Psoas muscle (tissue), 8 donors: Measurements from ENCODE around the gene SRM. TPM values are rescaled to one million over a fixed set of nuclear protein-coding genes. Genes with fewer than 3 reads are reported as not detected.
"Not testable (repeated sequence)": the region's sequence is repeated elsewhere in the genome, so short reads cannot be mapped to it uniquely, and the experiment has no call there.

Experiments
- ATAC-seq, 4 donors: fragments of 200-7000 bp; cut with Tn5 transposase; one replicate each; pipeline ENCODE4 v1.9.1; 2020; ENCODE audit warnings: moderate library complexity in 3 of 4, mild to moderate bottlenecking in 2 of 4
- DNase-seq, 2 donors: peaks; one replicate each; pipeline ENCODE4 v3.0.0-alpha.2; 2020
- H3K27ac ChIP-seq: fragments of 200-600 bp; one replicate; pipeline ENCODE4 v1.8.0; 2022
- H3K27me3 ChIP-seq, 3 donors: fragments of 200-600 bp in 1 of 3; one replicate each; pipeline versions ENCODE4 v1.6.1 to v1.8.0; 2013 to 2022; ENCODE audit warnings: low read length in 2 of 3, mild to moderate bottlenecking in 2 of 3, moderate library complexity in 1 of 3; ENCODE audit not compliant: insufficient read depth in 3 of 3
- H3K36me3 ChIP-seq, 2 donors: fragments of 200-600 bp in 1 of 2; one replicate each; pipeline versions ENCODE4 v1.6.1 to v1.8.0; 2013 to 2022; ENCODE audit warnings: low read depth in 1 of 2, mild to moderate bottlenecking in 1 of 2, moderate library complexity in 1 of 2; ENCODE audit not compliant: insufficient read depth in 1 of 2
- H3K4me1 ChIP-seq: fragments of 200-600 bp; one replicate; pipeline ENCODE4 v1.8.0; 2022
- H3K4me3 ChIP-seq: fragments of 200-600 bp; one replicate; pipeline ENCODE4 v1.8.0; 2022; ENCODE audit warnings: mild to moderate bottlenecking
- H3K9me3 ChIP-seq: fragments of 200-600 bp; one replicate; pipeline ENCODE4 v1.8.0; 2022
- CTCF ChIP-seq: fragments of 200-600 bp; IDR thresholded peaks from one replicate; pipeline ENCODE4 v1.8.0; 2022; ENCODE audit warnings: antibody characterized with exemption
- WGBS, 3 donors: extraction: QIAGEN DNeasy Blood & Tissue Kit; methylation state at CpG; one replicate each; pipeline versions ENCODE4 v1.1.6 to v1.1.7; 2013; 5-methylcytosine and 5-hydroxymethylcytosine counted together
- intact Hi-C, 2 donors: fragments of 100-400 bp; cut with DNase I; formaldehyde crosslinking; loops; one replicate each; pipeline versions ENCODE4 v1.11.0 to v1.14.2; 2022
- polyA plus RNA-seq, 3 donors: library from polyadenylated mRNA; stranded (reverse); fragments of 200-250 nt; gene quantifications; one replicate each; pipeline ENCODE4 v1.2.3, GENCODE V29; 2013
- total RNA-seq, 4 donors: library from RNA; stranded (reverse); fragmentation: NEBNext Ultra II Directional in 2 of 4; extraction: Animal tissue kit (Norgen Biotek cat#: 25700) in 2 of 4; gene quantifications; one replicate each; pipeline versions ENCODE4 v1.2.1 to v1.2.4, GENCODE V29; 2021 to 2023
- donor health status: healthy with polysubstance abuse.
- donor health status: DM: no; HTN: no; CAD: no; lungs with moderate emphysema.
- donor health status: Bipolar disorder and iron deficiency.
- donor health status: healthy.
- donor health status: DM: yes; HTN: yes; CAD: no.
- donor health status: DM: no; HTN: no; CAD: no.
- donor health status: DM: no; HTN: no; CAD: no.
- donor health status: DM: yes; HTN: yes; CAD: no.

Gene SRM
- total and polyA plus RNA-seq, 7 donors: 60.4 to 163 (median 79.3) TPM

GRCh38 chr1:11101347-11101746 lies 41.5 kb upstream of the SRM start:
- H3K4me3 ChIP-seq: no peak overlapping the region
- H3K36me3 ChIP-seq: peaks cover 2 to 32% of the 10 kb centered on the region in 2 donors
- H3K27ac ChIP-seq: no peak overlapping the region
- no peaks in the 10 kb centered on the region for H3K27me3 ChIP-seq
- DNase-seq (no peak), ATAC-seq (no peak)
- intact Hi-C loops: loop anchor here in 1 of 2 donors (5.0 kb wide), 1 partner anchor 51 kb away; no protein-coding TSS in a partner anchor
- no peaks in the 10 kb centered on the region for H3K9me3 ChIP-seq
- no peak for TF ChIP-seq CTCF
- WGBS, 3 donors: 85 to 91% (median 88%) methylated on average over 6 of the region's 6 CpGs
- H3K4me1 ChIP-seq: peaks cover 11% of the 10 kb centered on the region

GRCh38 chr1:11100806-11101205 lies 41.0 kb upstream of the SRM start:
- not testable (repeated sequence) for H3K9me3 ChIP-seq, H3K27me3 ChIP-seq, DNase-seq, ATAC-seq, H3K27ac ChIP-seq, H3K4me3 ChIP-seq
- intact Hi-C loops: loop anchor here in 1 of 2 donors (5.0 kb wide), 1 partner anchor 51 kb away; no protein-coding TSS in a partner anchor
- Histone ChIP-seq H3K36me3 (peaks cover 2 to 32% of the 10 kb centered on the region in 2 donors), H3K4me1 (peaks cover 11% of the 10 kb centered on the region)
- WGBS, 3 donors: 93 to 97% (median 95%) methylated on average over 17 of the region's 17 CpGs

- peaks cover 2 to 32% of the 10 kb centered on the region in 2 donors for H3K36me3 ChIP-seq
- no peak for TF ChIP-seq CTCF
- ATAC-seq: no peak
- intact Hi-C loops: loop anchor here in 1 of 2 donors (5.0 kb wide), 1 partner anchor 52 kb away; no protein-coding TSS in a partner anchor
- no peak for DNase-seq
- H3K27me3 ChIP-seq: no peaks in the 10 kb centered on the region
- WGBS, 3 donors: 63 to 71% (median 63%) methylated on average over 13 of the region's 13 CpGs
- peaks cover 11% of the 10 kb centered on the region for H3K4me1 ChIP-seq
- H3K27ac ChIP-seq: peak overlapping the region; percentile 82
- no peaks in the 10 kb centered on the region for H3K9me3 ChIP-seq
- peak overlapping the region; percentile 99 for H3K4me3 ChIP-seq
Measured at GRCh38 chr1:11100149-11100493, 40.3 kb upstream of the SRM start.

GRCh38 chr1:11099310-11100148 lies 39.7 kb upstream of the SRM start, which contains the start of gene EXOSC10:
EXOSC10 (minus strand) TSS chr1:11099869; CDS start chr1:11099831, 38 bp downstream.
- WGBS, 3 donors: 0 to 1% (median 1%) methylated on average over 78 of the region's 78 CpGs
- intact Hi-C loops: loop anchor here in 1 of 2 donors (5.0 kb wide), 1 partner anchor 53 kb away; no protein-coding TSS in a partner anchor
- no peak for TF ChIP-seq CTCF

GRCh38 chr1:11098931-11099309 lies 39.1 kb upstream of the SRM start:
- WGBS, 3 donors: 12 to 15% (median 13%) methylated on average over 5 of the region's 5 CpGs
- intact Hi-C loops: no loop called here
- H3K27ac ChIP-seq: peak overlapping the region; percentile 82
- H3K4me3 ChIP-seq: peak overlapping the region; percentile 99
- no peak for ATAC-seq
- no peak for DNase-seq
- no peaks in the 10 kb centered on the region for H3K9me3 ChIP-seq
- H3K36me3 ChIP-seq: peaks cover 2 to 41% of the 10 kb centered on the region in 2 donors
- H3K4me1 ChIP-seq: peaks cover 11% of the 10 kb centered on the region
- H3K27me3 ChIP-seq: no peaks in the 10 kb centered on the region
- no peak for TF ChIP-seq CTCF

More at GRCh38 chr1:11099310-11100148, 39.7 kb upstream of the SRM start, which contains the start of gene EXOSC10:
- Histone ChIP-seq H3K27ac (peak within 1 kb of the TSS; percentile 82), H3K4me3 (peak within 1 kb of the TSS; percentile 99), H3K27me3 (no peaks in the 10 kb centered on the region), H3K4me1 (peaks cover 11% of the 10 kb centered on the region), H3K9me3 (no peaks in the 10 kb centered on the region), H3K36me3 (peaks cover 2 to 35% of the 10 kb centered on the region in 2 donors)
- peak; percentile 94 to 97 for DNase-seq
- ATAC-seq: peak; percentile 97 to 100 (median 99)

- H3K36me3 ChIP-seq: peaks cover 19 to 80% of the 10 kb centered on the region in 2 donors
- DNase-seq, ATAC-seq, H3K4me1 ChIP-seq, H3K9me3 ChIP-seq, intact Hi-C loops, H3K27ac ChIP-seq, H3K27me3 ChIP-seq, H3K4me3 ChIP-seq: not testable (repeated sequence)
- 93 to 96% (median 95%) methylated on average over 1 to 2 of the region's 3 CpGs for WGBS, 3 donors
Measured at GRCh38 chr1:11083784-11084183, 24.0 kb upstream of the SRM start.
